HepG2 (cell line): ENCODE data around the gene ZNF786. TPM values are rescaled to one million over a fixed set of nuclear protein-coding genes. Genes with fewer than 3 reads are reported as not detected.

Experiments
- CAMTA2 ChIP-seq: sonication (generic); formaldehyde crosslinking; IDR thresholded peaks from 2 replicates; pipeline ENCODE4 v1.4.0; 2020; ENCODE audit warnings: mild to moderate bottlenecking, missing genetic modification reagents, borderline replicate concordance
- CBX1 ChIP-seq: IDR thresholded peaks from one replicate; pipeline ENCODE4 v1.6.1; 2016; ENCODE audit warnings: antibody characterized with exemption, low read depth
- CCDC6 ChIP-seq: sonication (generic); formaldehyde crosslinking; IDR thresholded peaks from 2 replicates; pipeline ENCODE4 v1.8.1; 2022; ENCODE audit warnings: mild to moderate bottlenecking, missing genetic modification reagents, moderate library complexity
- FOXK2 ChIP-seq: fragments of 450-650 bp; IDR thresholded peaks from 2 replicates; pipeline ENCODE4 v1.6.1; 2016
- HNF4A ChIP-seq: sonication (generic); formaldehyde crosslinking; IDR thresholded peaks from 2 replicates; pipeline ENCODE4 v1.4.0; 2020; ENCODE audit warnings: missing genetic modification reagents
- HNRNPK ChIP-seq: fragments of 200-400 bp; formaldehyde crosslinking; IDR thresholded peaks from 2 replicates; pipeline ENCODE4 v1.6.1; 2018; ENCODE audit warnings: low read length, low read depth, moderate library complexity, mild to moderate bottlenecking; ENCODE audit not compliant: poor library complexity, severe bottlenecking
- PAWR ChIP-seq: sonication (generic); formaldehyde crosslinking; IDR thresholded peaks from 2 replicates; pipeline ENCODE4 v1.4.0; 2020; ENCODE audit warnings: missing genetic modification reagents, mild to moderate bottlenecking, borderline replicate concordance
- PRDM4 ChIP-seq: sonication (generic); formaldehyde crosslinking; IDR thresholded peaks from 2 replicates; pipeline ENCODE4 v1.9.0; 2021; ENCODE audit warnings: missing genetic modification reagents, borderline replicate concordance
- RBAK ChIP-seq: sonication (generic); formaldehyde crosslinking; IDR thresholded peaks from 2 replicates; pipeline ENCODE4 v1.5.1; 2020; ENCODE audit warnings: mild to moderate bottlenecking, missing genetic modification reagents
- ZBTB33 ChIP-seq: sonication (generic); formaldehyde crosslinking; IDR thresholded peaks from 2 replicates; pipeline ENCODE4 v1.4.0; 2020; ENCODE audit warnings: missing genetic modification reagents
- ZBTB34 ChIP-seq: sonication (generic); formaldehyde crosslinking; IDR thresholded peaks from 2 replicates; pipeline ENCODE4 v1.8.0; 2022; ENCODE audit warnings: mild to moderate bottlenecking, missing genetic modification reagents
- ZBTB42 ChIP-seq: sonication (generic); formaldehyde crosslinking; IDR thresholded peaks from 2 replicates; pipeline ENCODE4 v1.5.0; 2020; ENCODE audit warnings: mild to moderate bottlenecking, missing genetic modification reagents
- ZBTB44 ChIP-seq: sonication (generic); formaldehyde crosslinking; IDR thresholded peaks from 2 replicates; pipeline ENCODE4 v1.4.0; 2020; ENCODE audit warnings: missing genetic modification reagents
- ZNF124 ChIP-seq: sonication (generic); formaldehyde crosslinking; IDR thresholded peaks from 2 replicates; pipeline ENCODE4 v1.4.0; 2020; ENCODE audit warnings: missing genetic modification reagents
- ZNF143 ChIP-seq: sonication (generic); formaldehyde crosslinking; IDR thresholded peaks from 2 replicates; pipeline ENCODE4 v1.4.0; 2020; ENCODE audit warnings: missing genetic modification reagents
- ZNF205 ChIP-seq: IDR thresholded peaks from 2 replicates; pipeline ENCODE4 v1.6.1; 2018; ENCODE audit warnings: missing biosample characterization, missing genetic modification reagents
- ZNF292 ChIP-seq: sonication (generic); formaldehyde crosslinking; IDR thresholded peaks from 2 replicates; pipeline ENCODE4 v1.8.1; 2022; ENCODE audit warnings: mild to moderate bottlenecking, low read depth, missing genetic modification reagents, borderline replicate concordance
- ZNF326 ChIP-seq: sonication (generic); formaldehyde crosslinking; IDR thresholded peaks from 2 replicates; pipeline ENCODE4 v1.4.0; 2020; ENCODE audit warnings: missing genetic modification reagents, borderline replicate concordance
- ZNF441 ChIP-seq: sonication (generic); formaldehyde crosslinking; IDR thresholded peaks from 2 replicates; pipeline ENCODE4 v1.7.0; 2021; ENCODE audit warnings: missing genetic modification reagents, borderline replicate concordance
- ZNF484 ChIP-seq: sonication (generic); formaldehyde crosslinking; IDR thresholded peaks from 2 replicates; pipeline ENCODE4 v1.5.1; 2020; ENCODE audit warnings: mild to moderate bottlenecking, low read depth, missing genetic modification reagents, borderline replicate concordance
- ZNF552 ChIP-seq: sonication (generic); formaldehyde crosslinking; IDR thresholded peaks from 2 replicates; pipeline ENCODE4 v1.9.0; 2022; ENCODE audit warnings: missing genetic modification reagents, mild to moderate bottlenecking, borderline replicate concordance
- ZNF772 ChIP-seq: sonication (generic); formaldehyde crosslinking; IDR thresholded peaks from 2 replicates; pipeline ENCODE4 v1.5.0; 2020; ENCODE audit warnings: mild to moderate bottlenecking, missing genetic modification reagents
- ZNF773 ChIP-seq: sonication (generic); formaldehyde crosslinking; IDR thresholded peaks from 2 replicates; pipeline ENCODE4 v1.4.0; 2020; ENCODE audit warnings: missing genetic modification reagents, borderline replicate concordance
- polyA plus RNA-seq, 8 experiments: library from polyadenylated mRNA; depleted of rRNA in 3 of 8; stranded (reverse) in 7 of 8; unstranded in 1 of 8; fragments of >200 nt; fragmentation: Illumina TruSeq in 4 of 8; extraction: Trizol in 4 of 8; gene quantifications; 2 replicates each; pipeline versions ENCODE4 v1.2.1 to v1.2.3, GENCODE V29; 2011 to 2016; ENCODE audit warnings: low read depth in 4 of 8, missing spikeins in 1 of 8, mixed read lengths in 1 of 8; ENCODE audit not compliant: insufficient read depth in 1 of 8
- total RNA-seq, 5 experiments: library from RNA; depleted of rRNA; stranded (reverse); fragments of >200 nt; fragmentation: Illumina TruSeq; extraction: Trizol; gene quantifications; 2 replicates each; pipeline ENCODE4 v1.2.3, GENCODE V29; 2016; ENCODE audit warnings: low read depth in 1 of 5

The ZNF786 gene
- total and polyA plus RNA-seq, 2 of the 13 experiments (the other 11 are each of a cell fraction or from before 2014, with no cell fraction given), result 2.0 to 4.0 TPM

GRCh38 chr7:149028346-149029109 is 62.0 kb downstream of the ZNF786 start, which contains the start of gene PDIA4 (continued):
- TF ChIP-seq ZBTB44 (CRISPR knock-in tag) (no peak), ZBTB34 (CRISPR knock-in tag) (peak; percentile 90), ZNF292 (CRISPR knock-in tag) (peak; percentile 51; the same call in 1 of the 2 replicates), ZNF124 (CRISPR knock-in tag) (no peak), CAMTA2 (CRISPR knock-in tag) (no peak), PAWR (CRISPR knock-in tag) (no peak), FOXK2 (no peak), ZNF143 (CRISPR knock-in tag) (peak; percentile 58), PRDM4 (CRISPR knock-in tag) (no peak), ZBTB42 (CRISPR knock-in tag) (peak; percentile 64), HNF4A (CRISPR knock-in tag) (no peak; the same call in 1 of the 2 replicates), RBAK (CRISPR knock-in tag) (no peak), ZBTB33 (CRISPR knock-in tag) (peak; percentile 40), ZNF441 (CRISPR knock-in tag) (peak; percentile 51), ZNF773 (CRISPR knock-in tag) (no peak), CBX1 (no peak), ZNF772 (CRISPR knock-in tag) (peak; percentile 92), ZNF552 (peak; percentile 20), HNRNPK (peak; percentile 68), ZNF326 (CRISPR knock-in tag) (no peak), ZNF484 (CRISPR knock-in tag) (no peak), ZNF205 (CRISPR knock-in tag) (peak; percentile 73; the same call in 1 of the 2 replicates), CCDC6 (peak; percentile 85)
